Keratinocyte (primary cell): ENCODE data around the gene TRIM52.

Experiments used
- EZH2 ChIP-seq: IDR thresholded peaks from one replicate; pipeline ENCODE4 v1.6.1; 2012; ENCODE audit warnings: inconsistent platforms, mild to moderate bottlenecking, low read length, moderate library complexity
- TF ChIP-seq, protein P1 (sequence below), 3 experiments: IDR thresholded peaks in 1 of 3; conservative IDR thresholded peaks in 1 of 3; optimal IDR thresholded peaks in 1 of 3; 2 replicates in 2 of 3; 3 replicates in 1 of 3; pipeline versions ENCODE3 to v1.5.1; 2011; ENCODE audit warnings: low read length in 3 of 3, mild to moderate bottlenecking in 3 of 3, moderate library complexity in 2 of 3, control low read depth in 1 of 3, inconsistent platforms in 1 of 3; ENCODE audit not compliant: insufficient read depth in 2 of 3; ENCODE audit errors: extremely low read depth in 1 of 3

DNA sequence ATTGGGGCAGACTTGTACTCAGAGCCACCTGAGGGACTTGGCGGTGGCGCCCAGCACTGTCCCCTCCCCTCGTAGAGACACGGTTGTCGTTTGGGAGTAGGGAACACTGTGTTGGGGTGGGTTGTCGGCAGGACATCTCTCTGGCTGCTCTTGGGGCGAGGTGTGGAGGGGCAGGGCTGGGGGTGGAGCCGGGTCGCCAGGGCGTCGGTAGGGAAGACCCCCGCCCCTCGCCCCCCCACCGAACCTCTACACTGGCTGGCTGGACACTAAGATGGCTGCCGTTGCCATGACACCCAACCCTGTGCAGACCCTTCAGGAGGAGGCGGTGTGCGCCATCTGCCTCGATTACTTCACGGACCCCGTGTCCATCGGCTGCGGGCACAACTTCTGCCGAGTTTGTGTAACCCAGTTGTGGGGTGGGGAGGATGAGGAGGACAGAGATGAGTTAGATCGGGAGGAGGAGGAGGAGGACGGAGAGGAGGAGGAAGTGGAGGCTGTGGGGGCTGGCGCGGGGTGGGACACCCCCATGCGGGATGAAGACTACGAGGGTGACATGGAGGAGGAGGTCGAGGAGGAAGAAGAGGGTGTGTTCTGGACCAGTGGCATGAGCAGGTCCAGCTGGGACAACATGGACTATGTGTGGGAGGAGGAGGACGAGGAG, 37.1 kb downstream of the TRIM52 start:
- TF ChIP-seq, protein P1, sequence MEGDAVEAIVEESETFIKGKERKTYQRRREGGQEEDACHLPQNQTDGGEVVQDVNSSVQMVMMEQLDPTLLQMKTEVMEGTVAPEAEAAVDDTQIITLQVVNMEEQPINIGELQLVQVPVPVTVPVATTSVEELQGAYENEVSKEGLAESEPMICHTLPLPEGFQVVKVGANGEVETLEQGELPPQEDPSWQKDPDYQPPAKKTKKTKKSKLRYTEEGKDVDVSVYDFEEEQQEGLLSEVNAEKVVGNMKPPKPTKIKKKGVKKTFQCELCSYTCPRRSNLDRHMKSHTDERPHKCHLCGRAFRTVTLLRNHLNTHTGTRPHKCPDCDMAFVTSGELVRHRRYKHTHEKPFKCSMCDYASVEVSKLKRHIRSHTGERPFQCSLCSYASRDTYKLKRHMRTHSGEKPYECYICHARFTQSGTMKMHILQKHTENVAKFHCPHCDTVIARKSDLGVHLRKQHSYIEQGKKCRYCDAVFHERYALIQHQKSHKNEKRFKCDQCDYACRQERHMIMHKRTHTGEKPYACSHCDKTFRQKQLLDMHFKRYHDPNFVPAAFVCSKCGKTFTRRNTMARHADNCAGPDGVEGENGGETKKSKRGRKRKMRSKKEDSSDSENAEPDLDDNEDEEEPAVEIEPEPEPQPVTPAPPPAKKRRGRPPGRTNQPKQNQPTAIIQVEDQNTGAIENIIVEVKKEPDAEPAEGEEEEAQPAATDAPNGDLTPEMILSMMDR (optimal IDR thresholded peaks at IDR 0.05 in 1 of 3, IDR thresholded peaks at IDR 0.05 in 1 of 3, conservative IDR thresholded peaks at IDR 0.05 in 1 of 3; ENCODE audit: extremely low read depth in 1 of 3, insufficient read depth in 2 of 3, low read length in 3 of 3): no peak
- TF ChIP-seq EZH2: no peak
